ENCODE results near the gene MOB2. TPM values are rescaled to one million over a fixed set of nuclear protein-coding genes. Genes with fewer than 3 reads are reported as not detected.
A peak's percentile ranks its signal among the peaks of the same experiment; 100 is the strongest.

MOB2 gene
- total and polyA plus RNA-seq, 2 of the 13 experiments (the other 11 are each of a cell fraction or from before 2014, with no cell fraction given): 21.8 to 27.7 TPM

GRCh38 chr11:1442807-1443366, 43.7 kb downstream of the MOB2 start (continued):
- TF ChIP-seq DZIP1 (CRISPR knock-in tag; IDR thresholded peaks at IDR 0.05) (no peak), PRMT3 (CRISPR knock-in tag; IDR thresholded peaks at IDR 0.05; ENCODE audit: borderline replicate concordance, low read depth) (no peak), EZH2 (conservative IDR thresholded peaks at IDR 0.05; ENCODE audit: low read depth, low read length) (no peak), ZNF639 (CRISPR knock-in tag; conservative IDR thresholded peaks at IDR 0.05) (no peak), ZNF839 (CRISPR knock-in tag; IDR thresholded peaks at IDR 0.05; ENCODE audit: borderline replicate concordance) (no peak), RBAK (CRISPR knock-in tag; IDR thresholded peaks at IDR 0.05) (no peak), AGO1 (IDR thresholded peaks at IDR 0.05; ENCODE audit: low read depth, low read length, poor library complexity, severe bottlenecking) (no peak), ZNF326 (CRISPR knock-in tag; IDR thresholded peaks at IDR 0.05; ENCODE audit: borderline replicate concordance) (no peak)

- FAIRE-seq (no peak), DNase-seq (ENCODE audit: low spot score) (no peak), ATAC-seq (peak; percentile 15)
- peaks cover 6 to 28% of the 10 kb centered on the region in 2 experiments; a peak in 4 of 5 replicates for H3K27me3 ChIP-seq (ENCODE audit: control insufficient read depth in 1 of 2, insufficient read depth in 2 of 2, low read length in 2 of 2)
- in situ Hi-C loops (cut with HindIII; ENCODE audit: extremely low pct_ligation_motif_present, low pct_unique_long_range_greater_than_20kb) (no loop called here), intact Hi-C loops (cut with micrococcal nuclease; ENCODE audit: unreplicated experiment) (no loop called here)
- no peak overlapping the region for H3K9ac ChIP-seq (ENCODE audit: insufficient read depth, low read depth, low read length)
- no peaks in the 10 kb centered on the region for H3K4me1 ChIP-seq (ENCODE audit: insufficient read depth, low read length)
- H3K36me3 ChIP-seq (replicated peaks in 1 of 2; ENCODE audit: control insufficient read depth in 1 of 2, insufficient read depth in 2 of 2, low read length in 2 of 2): no peaks in the 10 kb centered on the region
- H3K4me3 ChIP-seq (replicated peaks in 1 of 3; ENCODE audit: insufficient read depth in 1 of 3, low read depth in 2 of 3, low read length in 3 of 3): no peak overlapping the region
- WGBS (ENCODE audit: low lambda C conversion rate): 33% methylated on average over 3 of the region's 9 CpGs
- H3K79me2 ChIP-seq (ENCODE audit: insufficient read depth, low read length): no peaks in the 10 kb centered on the region
- H3K4me2 ChIP-seq (ENCODE audit: low read depth, low read length): no peak overlapping the region
- H3K9me3 ChIP-seq (ENCODE audit: low read length): no peaks in the 10 kb centered on the region
- peaks cover 5% of the 10 kb centered on the region; the same call in 1 of the 2 replicates for H4K20me1 ChIP-seq (ENCODE audit: insufficient read depth, low read length)
- CTCF ChIA-PET (ENCODE audit: low intra/inter-chr PET ratio, low total read pairs): no interaction called here
- no peak overlapping the region for H2AFZ ChIP-seq (ENCODE audit: low read length)
- BruUV-seq (replicated peaks): no TSS peak
- POLR2A ChIA-PET: no interaction called here
- no peak overlapping the region for H3K27ac ChIP-seq (ENCODE audit: extremely low read length, insufficient read depth, low read length)
- TF ChIP-seq NFYB (CRISPR knock-in tag; IDR thresholded peaks at IDR 0.05) (peak; percentile 73), NFYC (CRISPR knock-in tag; IDR thresholded peaks at IDR 0.05) (peak; percentile 77), ZEB1 (IDR thresholded peaks at IDR 0.05; ENCODE audit: insufficient replicate concordance, low read depth) (no peak), ATF7 (IDR thresholded peaks at IDR 0.05) (peak; percentile 44; the same call in 1 of the 2 replicates), ATF7 (CRISPR knock-in tag; IDR thresholded peaks at IDR 0.05) (no peak), ZNF317 (CRISPR knock-in tag; IDR thresholded peaks at IDR 0.05) (no peak), PBX2 (CRISPR knock-in tag; IDR thresholded peaks at IDR 0.05) (peak; percentile 51; the same call in 1 of the 2 replicates), SP2 (CRISPR knock-in tag; IDR thresholded peaks at IDR 0.05) (0 out of 2 replicates have a peak, but pooled peaks have one; percentile 23), CREB1 (IDR thresholded peaks at IDR 0.05) (peak; percentile 13; the same call in 1 of the 2 replicates), CREB1 (CRISPR knock-in tag; IDR thresholded peaks at IDR 0.05) (no peak), ATF2 (CRISPR knock-in tag; IDR thresholded peaks at IDR 0.05) (peak; percentile 97)
Measured at GRCh38 chr11:1442163-1442562, 44.4 kb downstream of the MOB2 start.
